ENCODE results near the gene UNC79.

DNA sequence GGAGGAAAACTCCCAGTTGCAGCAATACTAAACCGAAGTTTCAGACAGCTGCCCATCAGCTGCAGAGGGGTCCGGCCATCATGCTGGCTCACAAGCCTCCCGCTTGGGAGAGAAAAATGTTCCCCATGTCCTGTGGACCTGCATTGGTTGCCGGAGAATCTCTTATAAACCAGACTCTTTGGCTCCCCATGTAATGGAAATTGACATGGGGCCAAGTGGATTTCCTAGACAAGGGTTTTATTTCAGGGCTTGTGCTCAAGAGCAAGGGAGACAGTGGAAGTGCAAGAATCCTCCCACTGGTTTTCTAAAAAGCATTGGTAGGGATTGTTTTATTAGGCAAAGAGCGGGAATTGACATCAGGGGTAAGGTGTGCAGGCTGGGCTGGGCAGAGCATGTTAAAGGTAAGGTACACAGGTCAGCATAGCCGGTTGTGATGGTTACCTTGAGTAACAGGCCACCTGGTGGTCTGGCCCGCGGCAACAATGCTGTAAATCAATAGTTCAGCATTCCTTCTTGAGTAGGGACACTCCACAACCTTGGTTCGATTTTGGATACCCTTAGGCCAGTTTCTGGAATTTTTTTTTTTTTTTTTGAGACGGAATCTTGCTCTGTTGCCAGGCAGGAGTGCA lies 135.4 kb downstream of the UNC79 start:
- TF ChIP-seq, protein P1, sequence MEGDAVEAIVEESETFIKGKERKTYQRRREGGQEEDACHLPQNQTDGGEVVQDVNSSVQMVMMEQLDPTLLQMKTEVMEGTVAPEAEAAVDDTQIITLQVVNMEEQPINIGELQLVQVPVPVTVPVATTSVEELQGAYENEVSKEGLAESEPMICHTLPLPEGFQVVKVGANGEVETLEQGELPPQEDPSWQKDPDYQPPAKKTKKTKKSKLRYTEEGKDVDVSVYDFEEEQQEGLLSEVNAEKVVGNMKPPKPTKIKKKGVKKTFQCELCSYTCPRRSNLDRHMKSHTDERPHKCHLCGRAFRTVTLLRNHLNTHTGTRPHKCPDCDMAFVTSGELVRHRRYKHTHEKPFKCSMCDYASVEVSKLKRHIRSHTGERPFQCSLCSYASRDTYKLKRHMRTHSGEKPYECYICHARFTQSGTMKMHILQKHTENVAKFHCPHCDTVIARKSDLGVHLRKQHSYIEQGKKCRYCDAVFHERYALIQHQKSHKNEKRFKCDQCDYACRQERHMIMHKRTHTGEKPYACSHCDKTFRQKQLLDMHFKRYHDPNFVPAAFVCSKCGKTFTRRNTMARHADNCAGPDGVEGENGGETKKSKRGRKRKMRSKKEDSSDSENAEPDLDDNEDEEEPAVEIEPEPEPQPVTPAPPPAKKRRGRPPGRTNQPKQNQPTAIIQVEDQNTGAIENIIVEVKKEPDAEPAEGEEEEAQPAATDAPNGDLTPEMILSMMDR (conservative IDR thresholded peaks at IDR 0.05): no peak
- TF ChIP-seq EZH2 (IDR thresholded peaks at IDR 0.05; ENCODE audit: low read depth): no peak

Measured in PC-9 (cell line).